Liver (tissue), 9 donors: ENCODE data around the gene TSKU. TPM values are rescaled to one million over a fixed set of nuclear protein-coding genes. Genes with fewer than 3 reads are reported as not detected.
A peak's percentile ranks its signal among the peaks of the same experiment; 100 is the strongest.

Experiments
- DNase-seq: peaks from one replicate; pipeline ENCODE4 v3.0.0-alpha.2; 2017; ENCODE audit warnings: low spot score
- H3K27ac ChIP-seq, 2 donors: one replicate each; pipeline ENCODE4 v1.7.0; 2013; ENCODE audit warnings: inconsistent platforms in 2 of 2, low read length in 2 of 2, control low read depth in 1 of 2, low read depth in 1 of 2, mild to moderate bottlenecking in 1 of 2
- H3K27me3 ChIP-seq, 4 donors: one replicate each; pipeline versions ENCODE4 v1.6.1 to v1.7.0; 2013; ENCODE audit warnings: low read length in 3 of 4, inconsistent platforms in 1 of 4, mild to moderate bottlenecking in 1 of 4, moderate library complexity in 1 of 4; ENCODE audit not compliant: control insufficient read depth in 4 of 4, insufficient read depth in 4 of 4
- H3K36me3 ChIP-seq, 4 donors: one replicate each; pipeline versions ENCODE4 v1.6.1 to v1.7.0; 2013; ENCODE audit warnings: low read length in 3 of 4, mild to moderate bottlenecking in 3 of 4, low read depth in 1 of 4, moderate library complexity in 1 of 4; ENCODE audit not compliant: control insufficient read depth in 4 of 4, insufficient read depth in 3 of 4
- H3K4me1 ChIP-seq, 4 donors: one replicate each; pipeline versions ENCODE4 v1.6.1 to v1.7.0; 2013; ENCODE audit warnings: low read length in 3 of 4, mild to moderate bottlenecking in 3 of 4, moderate library complexity in 1 of 4; ENCODE audit not compliant: control insufficient read depth in 4 of 4, insufficient read depth in 4 of 4
- H3K4me3 ChIP-seq, 3 donors: one replicate each; pipeline versions ENCODE4 v1.6.1 to v1.7.0; 2013; ENCODE audit warnings: low read length in 3 of 3, control low read depth in 1 of 3, low read depth in 1 of 3, mild to moderate bottlenecking in 1 of 3
- H3K9ac ChIP-seq, 2 donors: one replicate each; pipeline ENCODE4 v1.7.0; 2013; ENCODE audit warnings: low read length in 2 of 2, mild to moderate bottlenecking in 2 of 2, moderate library complexity in 2 of 2, control low read depth in 1 of 2, low read depth in 1 of 2
- H3K9me3 ChIP-seq, 4 donors: one replicate each; pipeline versions ENCODE4 v1.6.1 to v1.7.0; 2013; ENCODE audit warnings: low read length in 3 of 4; ENCODE audit not compliant: control insufficient read depth in 4 of 4
- EGR1 ChIP-seq, 2 donors: IDR thresholded peaks; 2 replicates each; pipeline ENCODE4 v1.6.1; 2016 to 2018; ENCODE audit warnings: antibody characterized with exemption in 2 of 2, low read depth in 2 of 2
- FOXA1 ChIP-seq: IDR thresholded peaks from 2 replicates; pipeline ENCODE4 v1.6.1; 2016; ENCODE audit warnings: antibody characterized with exemption
- FOXA2 ChIP-seq: IDR thresholded peaks from 2 replicates; pipeline ENCODE4 v1.6.1; 2016; ENCODE audit warnings: antibody characterized with exemption
- GABPA ChIP-seq, 2 donors: IDR thresholded peaks in 1 of 2; conservative IDR thresholded peaks in 1 of 2; 2 replicates each; pipeline ENCODE4 v1.6.1; 2016; ENCODE audit warnings: antibody characterized with exemption in 2 of 2, mild to moderate bottlenecking in 1 of 2, moderate library complexity in 1 of 2
- HNF4A ChIP-seq, 2 donors: conservative IDR thresholded peaks; 2 replicates each; pipeline ENCODE4 v1.6.1; 2016; ENCODE audit warnings: antibody characterized with exemption in 2 of 2, mild to moderate bottlenecking in 2 of 2
- HNF4G ChIP-seq: IDR thresholded peaks from 2 replicates; pipeline ENCODE4 v1.6.1; 2016; ENCODE audit warnings: antibody characterized with exemption
- JUND ChIP-seq, 2 donors: IDR thresholded peaks; 2 replicates each; pipeline ENCODE4 v1.6.1; 2016; ENCODE audit warnings: antibody characterized with exemption in 2 of 2
- NR2F2 ChIP-seq: IDR thresholded peaks from 2 replicates; pipeline ENCODE4 v1.6.1; 2016; ENCODE audit warnings: antibody characterized with exemption
- RAD21 ChIP-seq, 2 donors: IDR thresholded peaks; 2 replicates each; pipeline ENCODE4 v1.6.1; 2016; ENCODE audit warnings: antibody characterized with exemption in 2 of 2, mild to moderate bottlenecking in 2 of 2
- REST ChIP-seq: IDR thresholded peaks from 2 replicates; pipeline ENCODE4 v1.6.1; 2016; ENCODE audit warnings: antibody characterized with exemption, mild to moderate bottlenecking
- RXRA ChIP-seq, 2 donors: IDR thresholded peaks; 2 replicates each; pipeline ENCODE4 v1.6.1; 2017 to 2018; ENCODE audit warnings: antibody characterized with exemption in 2 of 2, mild to moderate bottlenecking in 1 of 2
- SP1 ChIP-seq: IDR thresholded peaks from 2 replicates; pipeline ENCODE4 v1.6.1; 2018; ENCODE audit warnings: antibody characterized with exemption, mild to moderate bottlenecking
- TAF1 ChIP-seq: conservative IDR thresholded peaks from 2 replicates; pipeline ENCODE4 v1.6.1; 2016; ENCODE audit warnings: antibody characterized with exemption, mild to moderate bottlenecking
- YY1 ChIP-seq: IDR thresholded peaks from 2 replicates; pipeline ENCODE4 v1.6.1; 2016; ENCODE audit warnings: antibody characterized with exemption, mild to moderate bottlenecking
- WGBS: extraction: QIAGEN DNeasy Blood & Tissue Kit; methylation state at CpG from one replicate; pipeline ENCODE4 v1.1.7; 2013; 5-methylcytosine and 5-hydroxymethylcytosine counted together
- polyA plus RNA-seq, 2 donors: library from polyadenylated mRNA; stranded (reverse) in 1 of 2; unstranded in 1 of 2; fragments of 200-250 nt in 1 of 2; fragments of >200 nt in 1 of 2; fragmentation: Nextera tagmentation in 1 of 2; extraction: Ambion mirVana in 1 of 2; gene quantifications; one replicate each; pipeline versions ENCODE4 v1.2.1 to v1.2.3, GENCODE V29; 2013 to 2015
- total RNA-seq, 2 donors: library from RNA; depleted of rRNA; stranded (reverse); fragments of >200 nt; gene quantifications; one replicate each; pipeline ENCODE4 v1.2.3, GENCODE V29; 2014
- TF ChIP-seq, protein P1 (sequence below): fragments of 150-350 bp; IDR thresholded peaks from 2 replicates; pipeline ENCODE4 v1.5.1; 2017; ENCODE audit warnings: improper control_type of control experiment, low read depth, low read length; ENCODE audit not compliant: missing input control
- TF ChIP-seq, protein P2 (sequence below): IDR thresholded peaks from 2 replicates; pipeline ENCODE4 v1.6.1; 2016; ENCODE audit warnings: antibody characterized with exemption
- TF ChIP-seq, protein P3 (sequence below): IDR thresholded peaks from 2 replicates; pipeline ENCODE4 v1.6.1; 2016; ENCODE audit warnings: antibody characterized with exemption
- TF ChIP-seq, protein P4 (sequence below): IDR thresholded peaks from 2 replicates; pipeline ENCODE4 v1.6.1; 2016; ENCODE audit warnings: antibody characterized with exemption
- donor health status: healthy.
- donor health status: healthy.
- donor health status: healthy.
- donor health status: healthy.
- donor health status: healthy.

Gene TSKU
- total and polyA plus RNA-seq, 4 donors, result 3.3 to 492 (median 46.0) TPM

- H3K9me3 ChIP-seq, result no peaks in the 10 kb centered on the region
- H3K27ac ChIP-seq, result peak overlapping the region in 1 of 2 donors; percentile 39
- DNase-seq, result no peak
- 65% methylated on average over 9 of the region's 9 CpGs for WGBS
- no peaks in the 10 kb centered on the region for H3K27me3 ChIP-seq
- H3K4me1 ChIP-seq, result peaks cover 5 to 93% (median 73%) of the 10 kb centered on the region in 4 donors
- H3K4me3 ChIP-seq, result no peak overlapping the region
- no peak overlapping the region for H3K9ac ChIP-seq
- peaks cover 3 to 18% (median 9%) of the 10 kb centered on the region in 4 donors for H3K36me3 ChIP-seq
- TF ChIP-seq JUND (IDR thresholded peaks at IDR 0.05), result peak in 1 of 2 donors; percentile 6
- no peak for TF ChIP-seq RXRA (IDR thresholded peaks at IDR 0.05)
- peak; percentile 33 for TF ChIP-seq YY1
- no peak for TF ChIP-seq HNF4A (conservative IDR thresholded peaks at IDR 0.05)
- no peak for TF ChIP-seq NR2F2
Measured at GRCh38 chr11:76798671-76799065, 15.5 kb downstream of the TSKU start.

GRCh38 chr11:76799066-76799804, 16.1 kb downstream of the TSKU start:
- Histone ChIP-seq H3K9ac (no peak overlapping the region), H3K9me3 (no peaks in the 10 kb centered on the region), H3K4me1 (peaks cover 4 to 90% (median 68%) of the 10 kb centered on the region in 4 donors), H3K27ac (peak overlapping the region; percentile 53 to 75), H3K4me3 (no peak overlapping the region), H3K27me3 (no peaks in the 10 kb centered on the region), H3K36me3 (peaks cover 2 to 15% (median 9%) of the 10 kb centered on the region in 4 donors)
- WGBS, result 7% methylated on average over 47 of the region's 47 CpGs
- TF ChIP-seq, protein P1, sequence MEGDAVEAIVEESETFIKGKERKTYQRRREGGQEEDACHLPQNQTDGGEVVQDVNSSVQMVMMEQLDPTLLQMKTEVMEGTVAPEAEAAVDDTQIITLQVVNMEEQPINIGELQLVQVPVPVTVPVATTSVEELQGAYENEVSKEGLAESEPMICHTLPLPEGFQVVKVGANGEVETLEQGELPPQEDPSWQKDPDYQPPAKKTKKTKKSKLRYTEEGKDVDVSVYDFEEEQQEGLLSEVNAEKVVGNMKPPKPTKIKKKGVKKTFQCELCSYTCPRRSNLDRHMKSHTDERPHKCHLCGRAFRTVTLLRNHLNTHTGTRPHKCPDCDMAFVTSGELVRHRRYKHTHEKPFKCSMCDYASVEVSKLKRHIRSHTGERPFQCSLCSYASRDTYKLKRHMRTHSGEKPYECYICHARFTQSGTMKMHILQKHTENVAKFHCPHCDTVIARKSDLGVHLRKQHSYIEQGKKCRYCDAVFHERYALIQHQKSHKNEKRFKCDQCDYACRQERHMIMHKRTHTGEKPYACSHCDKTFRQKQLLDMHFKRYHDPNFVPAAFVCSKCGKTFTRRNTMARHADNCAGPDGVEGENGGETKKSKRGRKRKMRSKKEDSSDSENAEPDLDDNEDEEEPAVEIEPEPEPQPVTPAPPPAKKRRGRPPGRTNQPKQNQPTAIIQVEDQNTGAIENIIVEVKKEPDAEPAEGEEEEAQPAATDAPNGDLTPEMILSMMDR, result peak; percentile 92
- TF ChIP-seq YY1 (peak; percentile 54), HNF4A (conservative IDR thresholded peaks at IDR 0.05) (peak; percentile 69), NR2F2 (peak; percentile 67), JUND (IDR thresholded peaks at IDR 0.05) (peak; percentile 6 to 59), REST (no peak), SP1 (peak; percentile 62), TAF1 (no peak), HNF4G (peak; percentile 14), FOXA1 (no peak), EGR1 (IDR thresholded peaks at IDR 0.05; ENCODE audit: low read depth in 2 of 2) (peak in 1 of 2 donors; percentile 52), GABPA (IDR thresholded peaks at IDR 0.05 in 1 of 2, conservative IDR thresholded peaks at IDR 0.05 in 1 of 2) (peak in 1 of 2 donors; percentile 10), RXRA (IDR thresholded peaks at IDR 0.05) (peak; percentile 55 to 66), FOXA2 (peak; percentile 37), RAD21 (IDR thresholded peaks at IDR 0.05) (peak; percentile 83 to 90)
- TF ChIP-seq, protein P2, sequence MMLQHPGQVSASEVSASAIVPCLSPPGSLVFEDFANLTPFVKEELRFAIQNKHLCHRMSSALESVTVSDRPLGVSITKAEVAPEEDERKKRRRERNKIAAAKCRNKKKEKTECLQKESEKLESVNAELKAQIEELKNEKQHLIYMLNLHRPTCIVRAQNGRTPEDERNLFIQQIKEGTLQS, result no peak
- TF ChIP-seq, protein P3, sequence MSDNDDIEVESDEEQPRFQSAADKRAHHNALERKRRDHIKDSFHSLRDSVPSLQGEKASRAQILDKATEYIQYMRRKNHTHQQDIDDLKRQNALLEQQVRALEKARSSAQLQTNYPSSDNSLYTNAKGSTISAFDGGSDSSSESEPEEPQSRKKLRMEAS, result no peak
- TF ChIP-seq, protein P4, sequence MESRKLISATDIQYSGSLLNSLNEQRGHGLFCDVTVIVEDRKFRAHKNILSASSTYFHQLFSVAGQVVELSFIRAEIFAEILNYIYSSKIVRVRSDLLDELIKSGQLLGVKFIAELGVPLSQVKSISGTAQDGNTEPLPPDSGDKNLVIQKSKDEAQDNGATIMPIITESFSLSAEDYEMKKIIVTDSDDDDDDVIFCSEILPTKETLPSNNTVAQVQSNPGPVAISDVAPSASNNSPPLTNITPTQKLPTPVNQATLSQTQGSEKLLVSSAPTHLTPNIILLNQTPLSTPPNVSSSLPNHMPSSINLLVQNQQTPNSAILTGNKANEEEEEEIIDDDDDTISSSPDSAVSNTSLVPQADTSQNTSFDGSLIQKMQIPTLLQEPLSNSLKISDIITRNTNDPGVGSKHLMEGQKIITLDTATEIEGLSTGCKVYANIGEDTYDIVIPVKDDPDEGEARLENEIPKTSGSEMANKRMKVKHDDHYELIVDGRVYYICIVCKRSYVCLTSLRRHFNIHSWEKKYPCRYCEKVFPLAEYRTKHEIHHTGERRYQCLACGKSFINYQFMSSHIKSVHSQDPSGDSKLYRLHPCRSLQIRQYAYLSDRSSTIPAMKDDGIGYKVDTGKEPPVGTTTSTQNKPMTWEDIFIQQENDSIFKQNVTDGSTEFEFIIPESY, result no peak
- peak; percentile 90 for DNase-seq
